Measurements from ENCODE around the gene RAP1GAP2. TPM values are rescaled to one million over a fixed set of nuclear protein-coding genes. Genes with fewer than 3 reads are reported as not detected.
A peak's percentile ranks its signal among the peaks of the same experiment; 100 is the strongest.
"Not testable (repeated sequence)": the region's sequence is repeated elsewhere in the genome, so short reads cannot be mapped to it uniquely, and the experiment has no call there.

Gene RAP1GAP2
- total RNA-seq, 4 donors from 2014 or later = 4.6 to 8.0 (median 5.6) TPM

DNA sequence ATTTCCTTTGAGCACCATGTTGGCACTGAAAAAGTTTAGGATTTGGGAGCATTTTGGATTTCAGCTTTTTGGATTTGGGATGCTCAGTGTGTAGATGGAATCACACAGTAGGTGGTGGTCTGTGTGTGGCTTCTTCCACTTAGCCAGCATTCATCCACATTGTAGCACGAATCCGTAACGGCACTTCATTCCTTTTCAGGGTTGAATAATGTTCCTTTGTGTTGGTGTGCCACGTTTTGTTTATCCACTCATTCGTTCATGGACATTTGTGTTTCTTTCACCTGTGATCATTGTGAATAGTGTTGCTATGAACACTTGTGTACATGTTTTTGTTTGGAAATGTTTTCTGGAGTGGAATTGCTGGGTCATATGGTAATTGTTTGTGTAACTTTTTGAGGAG is 85.1 kb downstream of the RAP1GAP2 start:
- TF ChIP-seq, protein P1, sequence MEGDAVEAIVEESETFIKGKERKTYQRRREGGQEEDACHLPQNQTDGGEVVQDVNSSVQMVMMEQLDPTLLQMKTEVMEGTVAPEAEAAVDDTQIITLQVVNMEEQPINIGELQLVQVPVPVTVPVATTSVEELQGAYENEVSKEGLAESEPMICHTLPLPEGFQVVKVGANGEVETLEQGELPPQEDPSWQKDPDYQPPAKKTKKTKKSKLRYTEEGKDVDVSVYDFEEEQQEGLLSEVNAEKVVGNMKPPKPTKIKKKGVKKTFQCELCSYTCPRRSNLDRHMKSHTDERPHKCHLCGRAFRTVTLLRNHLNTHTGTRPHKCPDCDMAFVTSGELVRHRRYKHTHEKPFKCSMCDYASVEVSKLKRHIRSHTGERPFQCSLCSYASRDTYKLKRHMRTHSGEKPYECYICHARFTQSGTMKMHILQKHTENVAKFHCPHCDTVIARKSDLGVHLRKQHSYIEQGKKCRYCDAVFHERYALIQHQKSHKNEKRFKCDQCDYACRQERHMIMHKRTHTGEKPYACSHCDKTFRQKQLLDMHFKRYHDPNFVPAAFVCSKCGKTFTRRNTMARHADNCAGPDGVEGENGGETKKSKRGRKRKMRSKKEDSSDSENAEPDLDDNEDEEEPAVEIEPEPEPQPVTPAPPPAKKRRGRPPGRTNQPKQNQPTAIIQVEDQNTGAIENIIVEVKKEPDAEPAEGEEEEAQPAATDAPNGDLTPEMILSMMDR (IDR thresholded peaks at IDR 0.05) = no peak
- DNase-seq (ENCODE audit: low spot score) (no peak), ATAC-seq (ENCODE audit: low FRiP score) (no peak)

DNA sequence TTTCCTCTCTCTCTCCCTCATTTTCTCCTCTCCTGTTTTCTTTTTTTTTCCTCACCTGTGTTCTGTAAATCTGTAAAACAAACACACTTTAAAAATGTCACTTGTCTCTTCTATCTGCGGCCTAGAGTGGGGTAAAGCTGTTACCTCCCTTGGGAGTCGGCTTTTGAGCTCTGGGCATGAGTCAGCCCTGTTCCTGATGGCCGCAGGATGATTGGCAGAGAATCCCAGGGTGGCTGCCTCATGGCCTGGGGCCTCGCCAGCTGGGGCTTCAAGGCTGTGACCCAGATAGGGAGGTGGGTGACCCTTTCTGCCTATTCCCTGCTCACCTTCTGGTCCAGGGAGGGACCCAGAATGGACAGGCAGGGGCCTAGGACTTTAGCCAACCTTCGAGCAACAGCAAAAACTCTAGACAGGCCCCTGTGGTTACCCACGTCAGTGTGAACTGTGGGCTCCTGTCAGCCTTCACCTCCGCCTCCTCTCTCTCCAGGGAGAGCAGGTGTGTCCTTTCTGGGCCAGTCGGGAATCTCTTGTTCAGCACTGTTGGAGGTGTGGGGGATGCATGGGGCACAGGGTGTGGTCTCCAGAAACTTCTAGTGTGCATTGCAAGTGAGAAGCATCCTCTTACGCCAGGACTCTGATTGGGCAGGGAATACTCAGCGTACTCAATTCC is 87.4 kb downstream of the RAP1GAP2 start:
- DNase-seq (ENCODE audit: low spot score) (no peak), ATAC-seq (ENCODE audit: low FRiP score) (no peak)
- TF ChIP-seq, protein P1 (IDR thresholded peaks at IDR 0.05) = no peak

DNA sequence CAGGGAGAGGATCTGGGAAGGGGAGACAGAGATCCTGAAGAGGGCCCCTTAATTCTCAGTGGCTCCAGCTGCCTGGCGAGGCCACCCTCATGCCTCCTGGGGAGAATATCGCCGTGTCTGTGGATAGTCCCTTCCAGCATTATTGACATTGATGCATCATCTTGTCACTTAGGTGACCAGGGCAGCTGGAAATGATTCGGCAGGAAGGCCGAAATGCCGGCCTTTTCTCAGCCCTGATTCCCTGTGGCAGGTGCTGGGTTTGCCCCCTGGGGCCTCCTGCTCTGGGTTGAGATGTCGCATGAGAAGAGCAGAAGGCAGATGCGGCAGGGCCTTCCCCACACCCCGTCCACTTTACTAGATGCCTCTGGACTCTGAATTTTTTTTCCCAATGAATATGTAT is 89.5 kb downstream of the RAP1GAP2 start:
- TF ChIP-seq, protein P1 (IDR thresholded peaks at IDR 0.05) = no peak
- ATAC-seq (ENCODE audit: low FRiP score) = no peak
- DNase-seq (ENCODE audit: low spot score) = no peak

DNA sequence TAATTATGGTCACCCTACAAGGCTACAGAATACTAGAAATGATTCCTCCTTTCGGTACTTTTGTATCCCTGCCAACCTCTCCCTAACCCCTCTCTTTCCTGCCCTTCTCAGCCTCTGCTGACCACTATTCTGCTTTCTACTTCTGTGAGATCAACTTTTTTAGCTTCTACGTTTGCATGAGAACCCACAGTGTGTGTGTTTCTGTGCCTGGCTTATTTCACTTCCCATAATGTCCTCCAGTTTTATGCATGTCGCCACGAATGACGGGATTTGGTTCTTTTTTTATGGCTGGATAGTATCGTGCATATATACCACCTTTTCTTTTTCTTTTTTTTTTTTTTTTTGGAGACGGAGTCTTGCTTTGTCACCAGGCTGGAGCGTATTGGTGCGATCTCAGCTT is 92.1 kb downstream of the RAP1GAP2 start:
- DNase-seq (ENCODE audit: low spot score) = no peak
- TF ChIP-seq, protein P1 (IDR thresholded peaks at IDR 0.05) = no peak
- no peak for ATAC-seq (ENCODE audit: low FRiP score)

DNA sequence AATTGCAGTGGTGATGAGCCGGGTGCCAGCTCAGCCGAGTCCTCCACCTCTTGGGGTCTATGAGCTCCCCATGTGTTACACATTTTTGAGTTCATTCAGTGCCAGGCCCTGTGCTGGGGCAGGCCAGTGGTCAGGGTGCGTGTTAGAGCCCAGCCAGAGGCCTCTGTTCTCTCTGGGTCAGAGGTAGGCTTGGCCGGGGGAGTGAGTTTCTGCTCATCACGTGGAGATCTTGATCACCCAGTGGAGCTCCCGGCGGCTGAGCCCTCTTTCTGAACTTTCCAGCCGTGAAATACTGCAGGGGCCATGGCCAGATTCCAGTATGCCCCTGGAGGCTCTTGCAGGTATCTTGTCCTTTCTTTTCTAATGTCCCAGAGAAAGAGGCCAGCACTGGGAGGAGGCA is 93.0 kb downstream of the RAP1GAP2 start:
- TF ChIP-seq, protein P1 (IDR thresholded peaks at IDR 0.05) = no peak
- DNase-seq (ENCODE audit: low spot score) (no peak), ATAC-seq (ENCODE audit: low FRiP score) (no peak)

DNA sequence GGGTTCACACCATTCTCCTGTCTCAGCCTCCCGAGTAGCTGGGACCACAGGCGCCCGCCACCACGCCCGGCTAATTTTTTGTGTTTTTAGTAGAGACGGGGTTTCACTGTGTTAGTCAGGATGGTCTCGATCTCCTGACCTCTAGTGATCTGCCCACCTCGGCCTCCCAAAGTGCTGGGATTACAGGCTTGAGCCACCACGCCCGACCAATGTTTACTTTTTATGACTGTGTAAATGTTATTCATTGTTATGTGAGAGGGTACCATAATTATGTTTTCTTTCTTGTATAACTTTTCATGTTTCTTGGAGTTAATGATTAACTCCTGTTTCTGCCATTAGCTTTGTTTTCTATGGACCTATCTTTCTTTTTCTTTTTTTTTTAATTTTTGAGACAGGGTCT is 94.5 kb downstream of the RAP1GAP2 start:
- not testable (repeated sequence) for DNase-seq (ENCODE audit: low spot score); ATAC-seq (ENCODE audit: low FRiP score)

DNA sequence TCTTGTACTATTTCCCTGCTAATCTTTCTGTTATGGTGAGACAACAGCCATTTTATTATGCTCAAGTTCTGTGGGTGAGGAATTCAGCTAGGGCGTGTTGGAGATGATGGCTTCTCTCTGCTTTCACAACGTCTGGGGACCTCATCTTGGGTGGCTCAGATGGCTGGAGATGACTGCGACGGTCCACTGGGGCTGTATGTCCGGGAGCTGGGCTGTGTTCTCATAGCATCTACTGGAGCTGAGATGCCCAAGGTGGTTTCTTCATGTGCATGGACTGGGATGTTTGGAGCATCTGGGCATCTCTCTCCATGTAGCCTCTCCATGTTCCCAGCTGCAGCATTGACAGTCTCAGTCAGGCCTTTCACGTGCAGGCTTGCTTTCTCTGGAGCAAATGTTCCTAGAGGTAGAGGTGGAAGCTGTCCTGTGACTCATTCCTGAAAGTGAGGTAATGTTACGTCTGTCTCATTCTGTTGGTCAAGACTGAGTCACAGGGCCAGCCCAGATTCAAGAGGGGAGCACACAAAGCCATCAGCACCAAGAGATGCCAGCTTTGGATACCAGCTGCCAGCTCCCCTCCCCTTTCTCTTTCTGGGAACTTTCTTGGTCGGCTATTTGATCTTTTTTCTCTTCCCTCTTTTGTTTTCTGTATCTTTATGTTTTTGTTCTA is 96.2 kb downstream of the RAP1GAP2 start:
- DNase-seq (ENCODE audit: low spot score) (no peak), ATAC-seq (ENCODE audit: low FRiP score) (peak; percentile 82)
- TF ChIP-seq, protein P1 (IDR thresholded peaks at IDR 0.05) = no peak

All from omental fat pad (tissue), 4 donors.